HepG2 (cell line): Measurements from ENCODE around the gene TOX2. TPM values are rescaled to one million over a fixed set of nuclear protein-coding genes. Genes with fewer than 3 reads are reported as not detected.

ENCODE experiments used
- ATAC-seq: fragments of 200-7000 bp; cut with Tn5 transposase; 3 replicates; pipeline ENCODE4 v1.9.1; 2020; ENCODE audit warnings: mild to moderate bottlenecking, moderate library complexity
- BruUV-seq: library from RNA; stranded (reverse); fragments of 400-500 nt; replicated peaks from 2 replicates; lab custom pipeline; 2021; lab: Mats Ljungman, UMichigan
- CTCF ChIA-PET: fragments of 300-600 bp; formaldehyde crosslinking; extraction: SDS; loops from one replicate; lab custom pipeline; 2021; ENCODE audit warnings: low total read pairs, inconsistent platforms, low intra/inter-chr PET ratio; lab: Yijun Ruan, JAX
- POLR2A ChIA-PET: fragments of 350-600 bp; sonication (Branson Sonifier 250); formaldehyde crosslinking; loops from one replicate; lab custom pipeline; 2020; ENCODE audit warnings: antibody characterized with exemption, inconsistent platforms; lab: Yijun Ruan, JAX
- DNase-seq: peaks from one replicate; pipeline ENCODE4 v3.0.0-alpha.2; 2015; ENCODE audit warnings: low spot score
- FAIRE-seq: peaks from 3 replicates; lab custom pipeline; 2011; peaks lifted over from hg19 to GRCh38; lab: Jason Lieb, UNC
- H2AFZ ChIP-seq: one replicate; pipeline ENCODE4 v1.6.1; 2011; ENCODE audit warnings: low read length, inconsistent platforms
- H3K27ac ChIP-seq: fragments of 300-600 bp; 3 replicates; pipeline ENCODE4 v1.8.0; 2011; ENCODE audit warnings: mixed run types, mild to moderate bottlenecking, mixed read lengths, low read length, inconsistent platforms; ENCODE audit not compliant: insufficient read depth; ENCODE audit errors: extremely low read length
- H3K27me3 ChIP-seq, 2 experiments: fragments of 200-600 bp in 1 of 2; 2 replicates in 1 of 2; 3 replicates in 1 of 2; pipeline versions ENCODE4 v1.6.0 to v1.8.0; 2011; ENCODE audit warnings: low read length in 2 of 2, mild to moderate bottlenecking in 2 of 2, moderate library complexity in 2 of 2, inconsistent platforms in 1 of 2; ENCODE audit not compliant: insufficient read depth in 2 of 2, control insufficient read depth in 1 of 2
- H3K36me3 ChIP-seq, 2 experiments: fragments of 200-600 bp in 1 of 2; replicated peaks in 1 of 2; 2 replicates in 1 of 2; 3 replicates in 1 of 2; pipeline versions ENCODE4 v1.5.1 to v1.8.0; 2011; ENCODE audit warnings: low read length in 2 of 2, inconsistent platforms in 1 of 2; ENCODE audit not compliant: insufficient read depth in 2 of 2, control insufficient read depth in 1 of 2
- H3K4me1 ChIP-seq: 2 replicates; pipeline ENCODE4 v1.5.1; 2012; ENCODE audit warnings: low read length, inconsistent platforms; ENCODE audit not compliant: insufficient read depth
- H3K4me2 ChIP-seq: 2 replicates; pipeline ENCODE4 v1.6.0; 2011; ENCODE audit warnings: low read depth, low read length, inconsistent platforms
- H3K4me3 ChIP-seq, 3 experiments: fragments of 200-600 bp in 1 of 3; sonication (generic), shearing (Covaris generic) in 1 of 3; replicated peaks in 1 of 3; 2 replicates each; pipeline ENCODE4 v1.5.1; 2011 to 2016; ENCODE audit warnings: low read length in 3 of 3, inconsistent platforms in 2 of 3, low read depth in 2 of 3, mild to moderate bottlenecking in 2 of 3, control low read depth in 1 of 3, mixed read lengths in 1 of 3; ENCODE audit not compliant: insufficient read depth in 1 of 3
- H3K79me2 ChIP-seq: one replicate; pipeline ENCODE4 v1.6.1; 2011; ENCODE audit warnings: low read length, inconsistent platforms; ENCODE audit not compliant: insufficient read depth
- H3K9ac ChIP-seq: 2 replicates; pipeline ENCODE4 v1.6.0; 2011; ENCODE audit warnings: mild to moderate bottlenecking, low read depth, low read length, inconsistent platforms; ENCODE audit not compliant: insufficient read depth
- H3K9me3 ChIP-seq: 2 replicates; pipeline ENCODE4 v1.5.1; 2012; ENCODE audit warnings: mild to moderate bottlenecking, low read length
- H4K20me1 ChIP-seq: 2 replicates; pipeline ENCODE4 v1.6.0; 2011; ENCODE audit warnings: inconsistent platforms, mild to moderate bottlenecking, low read length, moderate library complexity; ENCODE audit not compliant: insufficient read depth
- ATF7-NPFF ChIP-seq: sonication (generic); formaldehyde crosslinking; IDR thresholded peaks from 2 replicates; pipeline ENCODE4 v1.8.1; 2023; ENCODE audit warnings: mild to moderate bottlenecking, low read depth, missing genetic modification reagents, moderate library complexity
- HNF4G ChIP-seq, 2 experiments: sonication (generic) in 1 of 2; formaldehyde crosslinking in 1 of 2; IDR thresholded peaks; 2 replicates each; pipeline versions ENCODE4 v1.4.0 to v1.6.1; 2011 to 2020; ENCODE audit warnings: borderline replicate concordance in 2 of 2, low read depth in 2 of 2, mild to moderate bottlenecking in 2 of 2, low read length in 1 of 2, missing genetic modification reagents in 1 of 2, moderate library complexity in 1 of 2
- HOXA5 ChIP-seq: sonication (generic); formaldehyde crosslinking; IDR thresholded peaks from 2 replicates; pipeline ENCODE4 v1.4.0; 2020; ENCODE audit warnings: missing genetic modification reagents
- JUNB ChIP-seq: sonication (generic); formaldehyde crosslinking; IDR thresholded peaks from 2 replicates; pipeline ENCODE4 v1.8.0; 2022; ENCODE audit warnings: missing genetic modification reagents, mild to moderate bottlenecking, borderline replicate concordance
- KDM6A ChIP-seq: IDR thresholded peaks from 2 replicates; pipeline ENCODE4 v1.6.1; 2016; ENCODE audit warnings: low read depth
- NCOA1 ChIP-seq: sonication (generic); formaldehyde crosslinking; IDR thresholded peaks from 2 replicates; pipeline ENCODE4 v1.9.0; 2021; ENCODE audit warnings: missing genetic modification reagents
- RNF2 ChIP-seq: fragments of 450-650 bp; conservative IDR thresholded peaks from 2 replicates; pipeline ENCODE4 v1.6.1; 2016; ENCODE audit warnings: low read depth
- TOPORS ChIP-seq: sonication (generic); formaldehyde crosslinking; IDR thresholded peaks from 2 replicates; pipeline ENCODE4 v1.8.0; 2023; ENCODE audit warnings: mild to moderate bottlenecking, missing genetic modification reagents
- XRCC5 ChIP-seq: fragments of 200-400 bp; formaldehyde crosslinking; optimal IDR thresholded peaks from 2 replicates; pipeline ENCODE3; 2017; ENCODE audit warnings: mild to moderate bottlenecking, low read length
- ZMYM2 ChIP-seq: sonication (generic); formaldehyde crosslinking; IDR thresholded peaks from 2 replicates; pipeline ENCODE4 v1.8.0; 2022; ENCODE audit warnings: mild to moderate bottlenecking, missing genetic modification reagents
- ZNF30 ChIP-seq: sonication (generic); formaldehyde crosslinking; IDR thresholded peaks from 2 replicates; pipeline ENCODE4 v1.5.0; 2020; ENCODE audit warnings: mild to moderate bottlenecking, missing genetic modification reagents
- ZNF335 ChIP-seq: sonication (generic); formaldehyde crosslinking; IDR thresholded peaks from 2 replicates; pipeline ENCODE4 v1.4.0; 2020; ENCODE audit warnings: missing genetic modification reagents
- ZNF644 ChIP-seq: IDR thresholded peaks from 2 replicates; pipeline ENCODE4 v1.6.1; 2016; ENCODE audit warnings: low read depth
- WGBS: methylation state at CpG from one replicate; pipeline ENCODE4 v1.1.6; 2017; ENCODE audit warnings: low lambda C conversion rate; 5-methylcytosine and 5-hydroxymethylcytosine counted together
- in situ Hi-C: cut with HindIII; loops from 2 replicates; pipeline ENCODE4 v1.10.0; 2017; ENCODE audit warnings: low pct_unique_long_range_greater_than_20kb; ENCODE audit not compliant: extremely low pct_ligation_motif_present
- intact Hi-C: fragments of 100-400 bp; cut with micrococcal nuclease; formaldehyde crosslinking; loops from one replicate; pipeline ENCODE4 v1.10.0; 2022; ENCODE audit not compliant: unreplicated experiment
- polyA plus RNA-seq, 8 experiments: library from polyadenylated mRNA; depleted of rRNA in 3 of 8; stranded (reverse) in 7 of 8; unstranded in 1 of 8; fragments of >200 nt; fragmentation: Illumina TruSeq in 4 of 8; extraction: Trizol in 4 of 8; gene quantifications; 2 replicates each; pipeline versions ENCODE4 v1.2.1 to v1.2.3, GENCODE V29; 2011 to 2016; ENCODE audit warnings: low read depth in 4 of 8, missing spikeins in 1 of 8, mixed read lengths in 1 of 8; ENCODE audit not compliant: insufficient read depth in 1 of 8
- total RNA-seq, 5 experiments: library from RNA; depleted of rRNA; stranded (reverse); fragments of >200 nt; fragmentation: Illumina TruSeq; extraction: Trizol; gene quantifications; 2 replicates each; pipeline ENCODE4 v1.2.3, GENCODE V29; 2016; ENCODE audit warnings: low read depth in 1 of 5
- TF ChIP-seq, protein P1 (sequence below): sonication (generic); formaldehyde crosslinking; IDR thresholded peaks from 2 replicates; pipeline ENCODE4 v1.9.0; 2021; ENCODE audit warnings: missing genetic modification reagents, borderline replicate concordance
- TF ChIP-seq, protein P2 (sequence below): IDR thresholded peaks from 2 replicates; pipeline ENCODE4 v1.6.1; 2012; ENCODE audit warnings: inconsistent platforms
- TF ChIP-seq, protein P3 (sequence below): sonication (generic); formaldehyde crosslinking; IDR thresholded peaks from 2 replicates; pipeline ENCODE4 v1.4.0; 2020; ENCODE audit warnings: missing genetic modification reagents

The TOX2 gene
- total and polyA plus RNA-seq, 2 of the 13 experiments (the other 11 are each of a cell fraction or from before 2014, with no cell fraction given), result not detected

DNA sequence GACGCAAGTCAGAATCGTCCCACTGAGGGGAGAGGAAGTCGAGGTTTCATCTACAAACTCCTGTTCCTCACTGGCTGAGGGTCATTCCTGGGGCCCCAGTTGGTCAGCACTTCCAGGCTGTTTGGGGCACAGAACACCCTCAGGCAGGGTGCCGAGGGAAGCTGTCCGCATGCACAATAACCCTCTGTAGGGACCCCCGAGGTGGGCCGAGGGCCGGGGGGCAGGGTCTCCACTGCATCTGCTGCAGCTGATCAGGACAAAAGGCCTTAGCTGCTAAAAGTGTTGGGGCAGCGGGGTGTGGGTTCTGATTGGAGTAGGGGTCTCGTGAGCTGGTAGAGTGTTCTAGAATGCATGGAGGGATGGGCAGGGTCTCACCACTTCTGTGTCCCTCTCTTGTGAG is 125.1 kb downstream of the TOX2 start:
- no peaks in the 10 kb centered on the region for H3K9me3 ChIP-seq
- 10% methylated on average over 10 of the region's 10 CpGs for WGBS
- FAIRE-seq, result no peak
- no TSS peak for BruUV-seq
- H3K27me3 ChIP-seq, result peaks cover 8 to 56% of the 10 kb centered on the region in 2 experiments
- no peak overlapping the region for H3K27ac ChIP-seq
- intact Hi-C loops, result no loop called here
- in situ Hi-C loops, result no loop called here
- H3K4me2 ChIP-seq, result no peak overlapping the region
- no peaks in the 10 kb centered on the region for H3K4me1 ChIP-seq
- no peak overlapping the region for H3K9ac ChIP-seq
- ATAC-seq, result no peak
- H3K36me3 ChIP-seq, result no peaks in the 10 kb centered on the region
- H4K20me1 ChIP-seq, result no peaks in the 10 kb centered on the region; the same call in 1 of the 2 replicates
- TF ChIP-seq ZNF335 (CRISPR knock-in tag) (no peak), RNF2 (no peak), HNF4G (IDR thresholded peaks at IDR 0.05; ENCODE audit: borderline replicate concordance, low read depth, low read length) (no peak), HNF4G (CRISPR knock-in tag; IDR thresholded peaks at IDR 0.05; ENCODE audit: borderline replicate concordance, low read depth) (no peak), ATF7-NPFF (CRISPR knock-in tag) (no peak), ZNF30 (no peak), NCOA1 (CRISPR knock-in tag) (no peak), XRCC5 (no peak), TOPORS (no peak), ZMYM2 (CRISPR knock-in tag) (no peak), ZNF644 (CRISPR knock-in tag) (no peak), HOXA5 (CRISPR knock-in tag) (no peak), JUNB (CRISPR knock-in tag) (no peak), KDM6A (no peak)
- TF ChIP-seq, protein P1, sequence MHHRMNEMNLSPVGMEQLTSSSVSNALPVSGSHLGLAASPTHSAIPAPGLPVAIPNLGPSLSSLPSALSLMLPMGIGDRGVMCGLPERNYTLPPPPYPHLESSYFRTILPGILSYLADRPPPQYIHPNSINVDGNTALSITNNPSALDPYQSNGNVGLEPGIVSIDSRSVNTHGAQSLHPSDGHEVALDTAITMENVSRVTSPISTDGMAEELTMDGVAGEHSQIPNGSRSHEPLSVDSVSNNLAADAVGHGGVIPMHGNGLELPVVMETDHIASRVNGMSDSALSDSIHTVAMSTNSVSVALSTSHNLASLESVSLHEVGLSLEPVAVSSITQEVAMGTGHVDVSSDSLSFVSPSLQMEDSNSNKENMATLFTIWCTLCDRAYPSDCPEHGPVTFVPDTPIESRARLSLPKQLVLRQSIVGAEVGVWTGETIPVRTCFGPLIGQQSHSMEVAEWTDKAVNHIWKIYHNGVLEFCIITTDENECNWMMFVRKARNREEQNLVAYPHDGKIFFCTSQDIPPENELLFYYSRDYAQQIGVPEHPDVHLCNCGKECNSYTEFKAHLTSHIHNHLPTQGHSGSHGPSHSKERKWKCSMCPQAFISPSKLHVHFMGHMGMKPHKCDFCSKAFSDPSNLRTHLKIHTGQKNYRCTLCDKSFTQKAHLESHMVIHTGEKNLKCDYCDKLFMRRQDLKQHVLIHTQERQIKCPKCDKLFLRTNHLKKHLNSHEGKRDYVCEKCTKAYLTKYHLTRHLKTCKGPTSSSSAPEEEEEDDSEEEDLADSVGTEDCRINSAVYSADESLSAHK (CRISPR knock-in tag), result no peak
- TF ChIP-seq, protein P2, sequence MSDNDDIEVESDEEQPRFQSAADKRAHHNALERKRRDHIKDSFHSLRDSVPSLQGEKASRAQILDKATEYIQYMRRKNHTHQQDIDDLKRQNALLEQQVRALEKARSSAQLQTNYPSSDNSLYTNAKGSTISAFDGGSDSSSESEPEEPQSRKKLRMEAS, result no peak
- TF ChIP-seq, protein P3, sequence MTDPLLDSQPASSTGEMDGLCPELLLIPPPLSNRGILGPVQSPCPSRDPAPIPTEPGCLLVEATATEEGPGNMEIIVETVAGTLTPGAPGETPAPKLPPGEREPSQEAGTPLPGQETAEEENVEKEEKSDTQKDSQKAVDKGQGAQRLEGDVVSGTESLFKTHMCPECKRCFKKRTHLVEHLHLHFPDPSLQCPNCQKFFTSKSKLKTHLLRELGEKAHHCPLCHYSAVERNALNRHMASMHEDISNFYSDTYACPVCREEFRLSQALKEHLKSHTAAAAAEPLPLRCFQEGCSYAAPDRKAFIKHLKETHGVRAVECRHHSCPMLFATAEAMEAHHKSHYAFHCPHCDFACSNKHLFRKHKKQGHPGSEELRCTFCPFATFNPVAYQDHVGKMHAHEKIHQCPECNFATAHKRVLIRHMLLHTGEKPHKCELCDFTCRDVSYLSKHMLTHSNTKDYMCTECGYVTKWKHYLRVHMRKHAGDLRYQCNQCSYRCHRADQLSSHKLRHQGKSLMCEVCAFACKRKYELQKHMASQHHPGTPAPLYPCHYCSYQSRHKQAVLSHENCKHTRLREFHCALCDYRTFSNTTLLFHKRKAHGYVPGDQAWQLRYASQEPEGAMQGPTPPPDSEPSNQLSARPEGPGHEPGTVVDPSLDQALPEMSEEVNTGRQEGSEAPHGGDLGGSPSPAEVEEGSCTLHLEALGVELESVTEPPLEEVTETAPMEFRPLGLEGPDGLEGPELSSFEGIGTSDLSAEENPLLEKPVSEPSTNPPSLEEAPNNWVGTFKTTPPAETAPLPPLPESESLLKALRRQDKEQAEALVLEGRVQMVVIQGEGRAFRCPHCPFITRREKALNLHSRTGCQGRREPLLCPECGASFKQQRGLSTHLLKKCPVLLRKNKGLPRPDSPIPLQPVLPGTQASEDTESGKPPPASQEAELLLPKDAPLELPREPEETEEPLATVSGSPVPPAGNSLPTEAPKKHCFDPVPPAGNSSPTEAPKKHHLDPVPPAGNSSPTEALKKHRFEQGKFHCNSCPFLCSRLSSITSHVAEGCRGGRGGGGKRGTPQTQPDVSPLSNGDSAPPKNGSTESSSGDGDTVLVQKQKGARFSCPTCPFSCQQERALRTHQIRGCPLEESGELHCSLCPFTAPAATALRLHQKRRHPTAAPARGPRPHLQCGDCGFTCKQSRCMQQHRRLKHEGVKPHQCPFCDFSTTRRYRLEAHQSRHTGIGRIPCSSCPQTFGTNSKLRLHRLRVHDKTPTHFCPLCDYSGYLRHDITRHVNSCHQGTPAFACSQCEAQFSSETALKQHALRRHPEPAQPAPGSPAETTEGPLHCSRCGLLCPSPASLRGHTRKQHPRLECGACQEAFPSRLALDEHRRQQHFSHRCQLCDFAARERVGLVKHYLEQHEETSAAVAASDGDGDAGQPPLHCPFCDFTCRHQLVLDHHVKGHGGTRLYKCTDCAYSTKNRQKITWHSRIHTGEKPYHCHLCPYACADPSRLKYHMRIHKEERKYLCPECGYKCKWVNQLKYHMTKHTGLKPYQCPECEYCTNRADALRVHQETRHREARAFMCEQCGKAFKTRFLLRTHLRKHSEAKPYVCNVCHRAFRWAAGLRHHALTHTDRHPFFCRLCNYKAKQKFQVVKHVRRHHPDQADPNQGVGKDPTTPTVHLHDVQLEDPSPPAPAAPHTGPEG (CRISPR knock-in tag), result no peak
- TF ChIP-seq, all 625 proteins: peak for 0
- CTCF ChIA-PET, result no interaction called here
- Histone ChIP-seq H3K79me2 (no peaks in the 10 kb centered on the region), H2AFZ (no peak overlapping the region), H3K4me3 (no peak overlapping the region)
- POLR2A ChIA-PET, result no interaction called here
- no peak for DNase-seq
